ENCODE results near the gene CLPX. TPM values are rescaled to one million over a fixed set of nuclear protein-coding genes. Genes with fewer than 3 reads are reported as not detected.

CLPX gene
- total and polyA plus RNA-seq, 9 of the 15 experiments (the other 6 are each of a cell fraction or from before 2014, with no cell fraction given): 11.2 to 83.3 (median 51.3) TPM

- no peak for TF ChIP-seq GTF3C2 (IDR thresholded peaks at IDR 0.05; ENCODE audit: borderline replicate concordance, extremely low read depth, insufficient read length)
- no peak for TF ChIP-seq SMARCC2 (IDR thresholded peaks at IDR 0.05; ENCODE audit: low read depth)
- TF ChIP-seq KDM1A (IDR thresholded peaks at IDR 0.05): peak; percentile 77 to 78
- no peak for TF ChIP-seq GABPB2 (CRISPR knock-in tag; conservative IDR thresholded peaks at IDR 0.05)
- TF ChIP-seq ZNF444 (CRISPR knock-in tag; IDR thresholded peaks at IDR 0.05): no peak
- TF ChIP-seq RCOR1 (IDR thresholded peaks at IDR 0.05; ENCODE audit: borderline replicate concordance in 1 of 2, low read depth in 2 of 2, low read length in 2 of 2): peak in 1 of 2 experiments; percentile 78; a peak in 2 of 4 replicates
- no peak for TF ChIP-seq C11orf30 (IDR thresholded peaks at IDR 0.05; ENCODE audit: low read depth)
- TF ChIP-seq LARP7 (IDR thresholded peaks at IDR 0.05): no peak
- TF ChIP-seq ZBTB17 (CRISPR knock-in tag; IDR thresholded peaks at IDR 0.05): no peak
- no peak for TF ChIP-seq RHOXF2B (CRISPR knock-in tag; conservative IDR thresholded peaks at IDR 0.05)
- no peak for TF ChIP-seq POLR2G (IDR thresholded peaks at IDR 0.05; ENCODE audit: low read depth, low read length)
- peak; percentile 65; the same call in 1 of the 2 replicates for TF ChIP-seq PKNOX1 (IDR thresholded peaks at IDR 0.05)
- no peak for TF ChIP-seq SIRT6 (IDR thresholded peaks at IDR 0.05; ENCODE audit: low read depth, low read length)
- TF ChIP-seq CBX2 (IDR thresholded peaks at IDR 0.05; ENCODE audit: insufficient read depth, low read length, poor library complexity, severe bottlenecking): no peak
- TF ChIP-seq EWSR1 (IDR thresholded peaks at IDR 0.05; ENCODE audit: borderline replicate concordance, low read depth, partially characterized antibody): no peak
- no peak for TF ChIP-seq MED1 (CRISPR knock-in tag; IDR thresholded peaks at IDR 0.05; ENCODE audit: borderline replicate concordance)
- no peak for TF ChIP-seq ZNF512 (tag; IDR thresholded peaks at IDR 0.05)
- TF ChIP-seq LCOR (CRISPR knock-in tag; IDR thresholded peaks at IDR 0.05): no peak
- TF ChIP-seq GATA2 (CRISPR knock-in tag; IDR thresholded peaks at IDR 0.05): no peak
- no peak for TF ChIP-seq ZNF699 (CRISPR knock-in tag; IDR thresholded peaks at IDR 0.05; ENCODE audit: insufficient replicate concordance)
- no peak for TF ChIP-seq TRIM25 (IDR thresholded peaks at IDR 0.05; ENCODE audit: borderline replicate concordance)
These were observed 74.4 kb downstream of the CLPX start (continued) for GRCh38 chr15:65110676-65111292.

Measured in K562 (cell line).